GM19468 (cell line): ENCODE data around the gene SPRR2E.
"Not testable (repeated sequence)": the region's sequence is repeated elsewhere in the genome, so short reads cannot be mapped to it uniquely, and the experiment has no call there.

Experiments
- ATAC-seq: cut with Tn5 transposase; IDR thresholded peaks from one replicate; pipeline ENCODE4 v1.9.1; 2021; ENCODE audit warnings: mild to moderate bottlenecking, moderate library complexity, moderate number of reproducible peaks; ENCODE audit not compliant: unreplicated experiment; ENCODE audit errors: extremely low read depth

SPRR2E gene

DNA sequence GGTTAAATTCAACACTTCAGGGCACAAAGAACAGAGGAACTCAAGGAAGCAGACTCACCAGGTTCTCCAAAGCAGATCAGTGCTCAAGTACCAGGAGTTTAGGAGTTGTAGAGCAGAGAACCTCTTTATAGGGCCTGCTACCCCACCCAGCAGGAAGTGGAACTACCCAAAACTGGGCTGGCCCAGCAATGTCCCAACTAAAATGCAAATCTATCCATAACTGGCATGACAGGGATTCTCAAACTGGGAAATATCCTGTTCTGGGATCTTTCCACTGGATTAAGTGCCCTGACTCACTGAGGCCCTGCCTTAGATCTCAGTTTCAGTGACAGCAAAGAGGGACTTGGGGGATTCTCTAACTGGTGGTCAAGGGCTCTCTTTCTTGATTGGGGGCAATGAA is at the start of gene SPRR2E:
SPRR2E (minus strand) TSS at position 101 of the 400 bp plus-strand sequence. CDS start 775 bp downstream, outside the sequence.
- ATAC-seq: no peak

DNA sequence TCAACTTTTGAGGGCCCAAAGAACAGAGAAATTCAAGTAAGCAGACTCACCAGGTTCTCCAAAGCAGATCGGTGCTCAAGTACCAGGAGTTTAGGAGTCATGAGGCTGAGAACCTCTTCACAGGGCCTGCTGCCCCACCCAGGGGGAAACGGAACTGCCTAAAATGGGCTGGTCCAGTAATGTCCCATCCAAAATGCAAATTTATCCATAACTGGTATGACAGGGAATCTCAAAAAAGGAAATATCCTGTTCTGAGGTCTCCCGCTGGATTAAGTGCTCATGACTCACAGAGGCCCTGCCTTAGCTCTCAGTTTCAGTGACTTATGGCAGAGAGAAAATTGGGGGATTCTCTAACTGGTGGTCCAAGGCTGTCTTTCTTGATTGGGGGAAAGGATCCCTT is 47.1 kb upstream of the SPRR2E start:
- no peak for ATAC-seq

DNA sequence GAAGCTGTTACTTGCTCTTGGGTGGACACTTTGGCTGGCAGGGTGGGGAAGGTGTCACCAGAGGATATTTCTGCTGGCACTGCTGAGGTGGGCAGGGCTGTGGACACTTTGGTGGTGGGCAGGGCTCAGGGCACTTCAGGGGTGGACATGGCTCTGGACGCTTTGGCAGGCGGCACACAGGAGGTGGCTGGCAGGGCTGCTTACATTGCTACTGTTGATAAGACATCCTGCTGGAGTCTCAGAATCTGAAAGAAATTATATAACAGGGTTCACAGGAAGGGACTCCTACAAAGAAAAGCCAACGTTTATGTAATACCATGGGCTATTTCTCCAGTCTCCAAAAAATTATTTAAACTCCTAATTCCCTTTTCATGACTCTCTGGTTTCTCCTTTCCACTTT is 46.2 kb upstream of the SPRR2E start:
- no peak for ATAC-seq

DNA sequence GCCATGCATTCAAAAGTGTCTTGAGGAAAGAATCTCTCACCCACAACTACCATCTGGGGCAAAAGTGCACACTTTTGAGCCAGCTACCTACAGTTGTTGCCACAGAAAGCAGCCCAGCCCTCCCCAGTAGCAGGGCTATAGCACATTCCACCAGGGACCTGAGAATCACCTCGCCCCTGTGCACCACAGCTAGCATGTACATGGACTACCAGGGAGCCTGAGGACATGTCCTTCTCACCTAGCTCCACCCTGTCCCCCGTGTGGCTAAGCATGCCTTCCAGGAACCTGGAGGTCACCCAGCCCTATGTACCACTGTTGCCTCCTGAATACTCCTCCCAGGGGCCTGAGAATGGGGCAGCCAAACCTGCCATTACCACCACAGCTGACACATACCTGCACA is 39.4 kb upstream of the SPRR2E start:
- no peak for ATAC-seq

- ATAC-seq: no peak
Observed at GRCh38 chr1:153133267-153133666, 38.9 kb upstream of the SPRR2E start.

DNA sequence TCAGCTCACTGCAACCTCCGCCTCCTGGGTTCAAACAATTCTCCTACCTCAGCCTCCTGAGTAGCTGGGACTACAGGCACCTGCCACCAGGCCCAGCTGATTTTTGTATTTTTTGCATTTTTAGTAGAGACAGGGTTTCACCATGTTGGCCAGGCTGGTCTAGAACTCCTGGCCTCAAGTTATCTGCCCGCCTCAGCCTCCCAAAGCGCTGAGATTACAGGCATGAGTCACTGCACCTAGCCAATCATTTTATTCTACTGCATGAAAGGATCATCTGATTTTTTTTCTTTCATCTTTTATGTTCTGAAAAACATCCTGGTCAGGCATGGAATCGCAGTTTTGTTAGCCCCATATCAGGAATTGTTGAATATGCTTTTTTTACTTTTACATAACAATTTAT is 34.4 kb upstream of the SPRR2E start:
- not testable (repeated sequence) for ATAC-seq

DNA sequence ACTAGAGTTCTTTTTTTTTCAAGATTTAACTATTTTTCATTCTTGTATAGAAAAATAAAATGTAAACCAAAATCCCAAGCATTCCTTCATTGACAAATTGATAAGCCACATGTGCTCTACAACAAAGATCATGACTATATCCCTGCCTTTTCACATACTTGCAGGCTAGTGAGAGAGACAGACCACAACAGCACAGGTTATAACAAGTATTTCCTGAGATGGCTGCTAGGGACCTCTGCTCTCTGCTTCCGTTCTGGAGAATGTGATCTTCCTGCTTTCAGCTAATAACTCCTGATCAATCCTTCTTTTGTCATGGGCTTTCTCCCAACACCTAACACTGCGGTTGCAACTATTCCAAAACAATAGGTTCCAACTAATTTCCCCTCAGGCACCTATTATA is 33.0 kb upstream of the SPRR2E start:
- no peak for ATAC-seq

GRCh38 chr1:153125536-153125935 is 31.2 kb upstream of the SPRR2E start:
- ATAC-seq: no peak

DNA sequence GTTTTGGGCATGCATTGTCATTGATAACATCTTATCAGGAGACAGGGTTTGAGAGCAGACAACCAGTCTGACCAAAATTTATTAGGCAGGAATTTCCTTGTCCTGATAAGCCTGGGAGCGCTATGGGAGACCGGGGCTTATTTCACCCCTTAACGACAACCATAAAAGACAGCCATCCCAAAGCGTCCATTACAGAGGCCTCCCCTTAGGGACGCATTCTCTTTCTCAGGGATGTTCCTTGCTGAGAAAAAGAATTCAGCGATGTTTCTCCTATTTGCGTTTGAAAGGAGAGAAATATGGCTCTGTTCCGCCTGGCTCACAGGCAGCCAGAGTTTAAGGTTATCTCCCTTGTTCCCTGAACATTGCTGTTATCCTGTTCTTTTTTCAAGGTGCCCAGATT is 29.5 kb upstream of the SPRR2E start:
- ATAC-seq: not testable (repeated sequence)

- no peak for ATAC-seq
Observed at GRCh38 chr1:153122831-153123421, 28.6 kb upstream of the SPRR2E start.

GRCh38 chr1:153120945-153121344 is 26.6 kb upstream of the SPRR2E start:
- no peak for ATAC-seq

- ATAC-seq: no peak
Observed at GRCh38 chr1:153119491-153119971, 25.2 kb upstream of the SPRR2E start.

DNA sequence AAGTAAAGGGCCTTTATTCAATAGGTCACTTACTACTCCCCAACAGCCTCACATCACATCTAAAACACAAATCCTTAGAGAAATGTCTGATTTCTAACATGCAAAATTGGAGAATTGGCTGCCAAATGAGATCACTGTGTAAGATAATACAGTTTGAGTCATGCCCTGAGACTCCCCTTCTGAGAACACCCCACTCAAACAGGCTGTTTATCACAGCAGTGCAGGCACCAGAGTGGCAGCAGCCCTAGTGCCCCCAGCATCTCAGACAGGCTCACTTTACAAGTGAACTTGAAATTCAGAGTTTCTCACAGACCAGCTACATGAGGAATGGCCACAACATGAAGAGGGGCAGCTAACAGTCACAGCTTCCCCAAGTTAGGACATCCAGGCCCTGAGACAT is 20.9 kb upstream of the SPRR2E start:
- ATAC-seq: not testable (repeated sequence)

GRCh38 chr1:153113416-153113815 is 19.1 kb upstream of the SPRR2E start, which contains the start of gene SPRR2F:
Gene SPRR2F (minus strand): TSS chr1:153113516. CDS start chr1:153112733, 783 bp downstream.
- ATAC-seq: no peak

GRCh38 chr1:153112454-153112853 is 18.1 kb upstream of the SPRR2E start:
- not testable (repeated sequence) for ATAC-seq

DNA sequence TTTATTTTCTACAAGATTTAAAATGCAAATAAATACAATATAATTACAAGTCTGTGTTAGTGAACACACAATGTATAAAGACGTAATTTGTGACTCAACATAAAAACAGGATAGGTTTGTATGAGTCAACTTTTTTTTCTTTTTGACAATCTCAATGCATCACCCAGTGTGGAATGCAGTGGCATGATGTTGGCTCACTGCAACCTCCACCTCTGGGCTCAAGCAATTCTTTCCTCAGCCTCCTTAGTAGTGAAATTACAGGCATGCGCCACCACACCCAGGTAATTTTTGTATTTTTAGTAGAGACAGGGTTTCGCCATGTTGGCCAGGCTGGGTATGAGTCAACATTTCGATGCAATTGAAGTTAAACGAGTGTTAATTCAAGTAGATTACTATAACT is 5.9 kb upstream of the SPRR2E start:
- no peak for ATAC-seq

GRCh38 chr1:153099461-153100045 is 5.2 kb upstream of the SPRR2E start:
- ATAC-seq: no peak

- ATAC-seq: no peak
Observed at GRCh38 chr1:153095764-153096163, 1.4 kb upstream of the SPRR2E start.

- no peak for ATAC-seq
Observed at GRCh38 chr1:153087652-153088051, 6.7 kb downstream of the SPRR2E start.

DNA sequence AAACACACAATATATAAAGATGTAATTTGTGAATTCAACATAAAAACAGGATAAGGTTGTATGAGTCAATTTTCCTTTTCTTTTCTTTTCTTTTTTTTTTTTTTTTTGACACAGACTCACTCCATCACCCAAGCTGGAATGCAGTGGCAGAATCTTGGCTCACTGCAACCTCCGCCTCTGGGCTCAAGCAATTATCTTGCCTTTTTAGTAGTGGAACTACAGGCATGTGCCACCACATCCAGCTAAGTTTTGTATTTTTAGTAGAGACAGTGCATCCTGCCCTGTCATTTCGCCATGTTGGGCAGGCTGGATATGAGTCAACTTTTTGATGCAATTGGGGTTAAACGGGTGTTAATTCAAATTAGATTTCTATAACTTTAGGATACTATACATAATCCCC is 12.6 kb downstream of the SPRR2E start:
- no peak for ATAC-seq

DNA sequence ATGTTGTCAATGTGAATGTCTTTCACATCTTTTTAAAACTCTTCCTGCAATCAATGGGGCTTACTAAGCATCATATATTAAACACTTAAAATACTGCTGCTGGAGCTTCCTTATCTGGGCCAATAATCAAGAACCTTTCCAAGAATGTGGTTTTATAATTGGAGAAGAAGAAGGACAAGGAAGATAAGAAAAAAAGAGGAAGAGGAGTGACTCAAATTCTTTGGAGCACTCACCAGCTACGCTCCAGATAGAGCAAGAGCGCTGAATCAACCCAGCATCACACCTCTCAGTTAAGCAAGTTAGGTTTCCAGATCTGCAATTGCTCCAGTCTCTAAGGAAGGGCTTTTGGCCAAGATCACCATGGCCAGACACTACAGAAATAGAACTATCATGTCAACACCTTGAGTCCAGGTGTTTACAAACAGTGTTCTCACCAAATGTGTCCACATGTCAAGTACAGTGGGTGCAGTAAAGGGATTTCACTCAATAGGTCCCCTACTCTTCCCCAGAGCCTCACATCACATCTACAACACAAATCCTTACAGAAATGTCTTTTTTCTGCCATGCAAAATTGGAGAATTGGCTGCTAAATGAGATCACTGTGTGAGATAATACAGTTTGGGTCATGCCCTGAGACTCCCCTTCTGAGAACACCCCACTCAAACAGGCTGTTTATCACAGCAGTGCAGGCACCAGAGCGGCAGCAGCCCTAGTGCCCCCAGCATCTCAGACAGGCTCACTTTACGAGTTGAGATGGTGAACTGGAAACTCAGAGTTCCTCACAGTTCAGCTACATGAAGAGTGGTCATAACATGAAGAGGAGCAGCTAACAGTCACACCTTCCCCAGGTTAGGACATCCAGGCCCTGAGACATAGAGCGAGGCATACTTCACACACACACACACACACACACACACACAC is 21.3 kb downstream of the SPRR2E start:
- ATAC-seq: no peak
